ENCODE measurements around the gene TENM3.

The TENM3 gene

DNA sequence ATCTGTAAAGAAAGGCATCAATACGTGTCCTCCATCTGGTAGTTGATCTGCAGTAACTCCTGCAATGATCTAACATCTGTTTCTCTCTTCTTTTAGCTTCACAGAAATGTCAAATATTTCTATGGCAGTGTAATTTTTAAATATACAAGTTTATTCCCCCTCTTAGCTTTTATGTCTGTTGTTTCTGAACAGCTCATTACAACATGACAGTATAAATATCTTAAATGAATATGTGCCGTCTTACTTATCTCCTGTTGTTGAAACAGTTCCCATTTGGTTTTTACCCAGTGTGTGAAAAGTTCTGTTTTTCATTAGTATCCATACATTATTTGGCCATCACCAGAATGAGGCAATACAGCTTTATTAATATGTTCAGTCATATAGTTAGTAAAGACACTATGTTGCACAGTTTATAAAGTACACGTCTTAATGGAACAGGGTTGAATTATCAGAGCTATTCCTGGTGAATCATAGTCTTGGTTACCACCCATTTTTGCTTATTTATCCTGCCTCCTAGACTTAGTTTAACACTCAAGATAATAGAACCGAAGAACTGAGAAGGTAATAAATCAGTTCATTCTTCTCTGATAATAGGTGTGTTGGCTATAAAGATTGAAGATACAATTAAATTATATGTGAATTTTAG, 321.6 kb downstream of the TENM3 start:
- peaks cover 0 to 3% (median 0%) of the 10 kb centered on the region in 5 donors for H3K36me3 ChIP-seq (ENCODE audit: control insufficient read depth in 5 of 5, insufficient read depth in 5 of 5, low read length in 5 of 5)
- H3K9ac ChIP-seq (ENCODE audit: low read length in 5 of 5), result no peak overlapping the region
- no peak overlapping the region for H3K27ac ChIP-seq (ENCODE audit: low read depth, low read length)
- no peak overlapping the region for H3K4me3 ChIP-seq (ENCODE audit: low read depth in 1 of 5, low read length in 5 of 5)
- H3K4me1 ChIP-seq (ENCODE audit: control insufficient read depth in 5 of 5, insufficient read depth in 5 of 5, low read length in 5 of 5), result peaks cover 0 to 14% (median 5%) of the 10 kb centered on the region in 5 donors
- H3K27me3 ChIP-seq (ENCODE audit: control insufficient read depth in 5 of 5, insufficient read depth in 4 of 5, low read length in 5 of 5), result no peaks in the 10 kb centered on the region
- H3K9me3 ChIP-seq (ENCODE audit: control insufficient read depth in 5 of 5, low read length in 5 of 5), result no peaks in the 10 kb centered on the region

DNA sequence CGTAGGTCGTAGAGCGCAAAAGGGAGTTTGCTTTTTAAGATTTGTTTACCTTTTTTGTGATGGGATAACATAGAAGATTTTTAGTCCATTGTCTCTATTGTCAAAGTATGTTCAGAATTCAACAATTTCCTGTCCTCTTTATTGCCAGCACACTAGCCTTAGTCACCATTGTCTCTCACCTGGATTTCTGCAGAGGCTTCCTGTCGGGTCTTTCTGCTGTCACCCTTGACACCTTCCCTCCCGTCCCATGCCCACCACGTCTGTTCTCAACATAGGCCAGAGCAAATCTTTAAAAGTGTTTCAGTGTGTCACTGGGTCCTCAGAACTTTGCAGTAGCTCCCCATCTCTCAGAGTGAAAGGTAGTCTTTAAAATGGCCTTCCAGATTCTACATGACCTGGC, 323.9 kb downstream of the TENM3 start:
- H3K4me3 ChIP-seq (ENCODE audit: low read depth in 1 of 5, low read length in 5 of 5), result no peak overlapping the region
- no peaks in the 10 kb centered on the region for H3K27me3 ChIP-seq (ENCODE audit: control insufficient read depth in 5 of 5, insufficient read depth in 4 of 5, low read length in 5 of 5)
- peaks cover 0 to 3% (median 0%) of the 10 kb centered on the region in 5 donors for H3K36me3 ChIP-seq (ENCODE audit: control insufficient read depth in 5 of 5, insufficient read depth in 5 of 5, low read length in 5 of 5)
- no peaks in the 10 kb centered on the region for H3K9me3 ChIP-seq (ENCODE audit: control insufficient read depth in 5 of 5, low read length in 5 of 5)
- no peak overlapping the region for H3K27ac ChIP-seq (ENCODE audit: low read depth, low read length)
- H3K9ac ChIP-seq (ENCODE audit: low read length in 5 of 5), result no peak overlapping the region
- peaks cover 0 to 6% (median 0%) of the 10 kb centered on the region in 5 donors for H3K4me1 ChIP-seq (ENCODE audit: control insufficient read depth in 5 of 5, insufficient read depth in 5 of 5, low read length in 5 of 5)

DNA sequence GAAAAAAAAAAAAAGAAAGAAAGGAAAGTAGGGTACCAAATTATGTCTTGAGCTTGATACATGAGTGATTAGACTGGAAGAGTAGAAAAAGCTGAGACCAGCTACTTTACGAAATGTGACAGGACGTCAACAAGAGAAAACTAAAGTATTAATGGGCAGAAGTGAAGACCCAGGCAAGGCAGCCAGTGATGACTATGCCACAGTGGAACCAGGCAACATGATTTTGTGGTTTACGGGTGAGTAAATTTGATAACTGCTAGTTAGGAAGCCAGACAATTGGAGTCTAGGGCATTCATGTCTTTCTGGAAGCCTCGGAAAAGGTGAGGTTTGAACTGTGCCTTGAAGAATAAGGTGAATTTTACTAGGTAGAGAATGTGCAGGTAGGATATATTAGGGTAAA, 326.4 kb downstream of the TENM3 start:
- H3K9ac ChIP-seq (ENCODE audit: low read length in 5 of 5), result no peak overlapping the region
- peaks cover 0 to 6% (median 0%) of the 10 kb centered on the region in 5 donors for H3K4me1 ChIP-seq (ENCODE audit: control insufficient read depth in 5 of 5, insufficient read depth in 5 of 5, low read length in 5 of 5)
- no peaks in the 10 kb centered on the region for H3K36me3 ChIP-seq (ENCODE audit: control insufficient read depth in 5 of 5, insufficient read depth in 5 of 5, low read length in 5 of 5)
- H3K9me3 ChIP-seq (ENCODE audit: control insufficient read depth in 5 of 5, low read length in 5 of 5), result no peaks in the 10 kb centered on the region
- H3K4me3 ChIP-seq (ENCODE audit: low read depth in 1 of 5, low read length in 5 of 5), result no peak overlapping the region
- H3K27me3 ChIP-seq (ENCODE audit: control insufficient read depth in 5 of 5, insufficient read depth in 4 of 5, low read length in 5 of 5), result no peaks in the 10 kb centered on the region
- H3K27ac ChIP-seq (ENCODE audit: low read depth, low read length), result no peak overlapping the region

DNA sequence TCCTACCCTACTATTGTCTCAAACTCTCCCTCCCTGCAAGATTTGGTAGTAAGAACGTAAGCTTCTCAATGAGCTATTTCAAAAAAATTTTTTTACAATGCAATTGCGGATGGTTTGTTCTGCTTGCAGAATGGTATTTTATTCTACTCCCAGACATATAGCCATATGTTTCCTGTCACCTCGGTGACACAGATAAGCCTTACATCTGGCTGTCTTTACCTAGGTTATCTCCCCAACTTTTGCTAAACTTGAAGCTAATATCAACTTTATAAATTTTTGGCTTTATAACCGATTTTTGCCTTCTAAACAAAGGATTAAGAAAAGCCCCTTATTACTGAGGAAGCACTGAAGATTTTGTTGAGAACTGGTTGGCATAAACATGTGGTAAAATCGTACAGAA, 331.5 kb downstream of the TENM3 start:
- Histone ChIP-seq H3K27ac (ENCODE audit: low read depth, low read length) (no peak overlapping the region), H3K4me3 (ENCODE audit: low read depth in 1 of 5, low read length in 5 of 5) (no peak overlapping the region)

DNA sequence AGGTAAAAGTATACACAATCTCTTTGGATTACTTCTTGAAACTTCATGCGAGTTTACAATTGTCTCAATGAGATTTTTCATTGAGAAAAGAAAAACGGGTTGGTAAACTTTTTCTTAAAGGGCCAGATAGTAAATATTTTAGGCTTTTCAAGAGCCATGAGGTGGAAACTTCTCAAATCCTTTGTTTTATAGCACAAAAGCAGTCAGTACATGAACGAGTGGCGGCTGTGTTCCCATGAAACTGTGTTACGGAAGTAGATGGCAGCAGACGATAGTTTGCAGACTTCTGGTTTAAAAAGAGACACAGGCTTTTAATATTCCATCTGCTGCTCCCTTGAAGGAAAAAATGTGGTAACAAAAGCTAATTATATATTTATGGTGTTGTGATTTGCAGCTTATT, 332.0 kb downstream of the TENM3 start:
- no peak overlapping the region for H3K4me3 ChIP-seq (ENCODE audit: low read depth in 1 of 5, low read length in 5 of 5)
- H3K9ac ChIP-seq (ENCODE audit: low read length in 5 of 5), result no peak overlapping the region
- no peaks in the 10 kb centered on the region for H3K36me3 ChIP-seq (ENCODE audit: control insufficient read depth in 5 of 5, insufficient read depth in 5 of 5, low read length in 5 of 5)
- H3K9me3 ChIP-seq (ENCODE audit: control insufficient read depth in 5 of 5, low read length in 5 of 5), result no peaks in the 10 kb centered on the region
- H3K27me3 ChIP-seq (ENCODE audit: control insufficient read depth in 5 of 5, insufficient read depth in 4 of 5, low read length in 5 of 5), result no peaks in the 10 kb centered on the region
- H3K4me1 ChIP-seq (ENCODE audit: control insufficient read depth in 5 of 5, insufficient read depth in 5 of 5, low read length in 5 of 5), result no peaks in the 10 kb centered on the region
- no peak overlapping the region for H3K27ac ChIP-seq (ENCODE audit: low read depth, low read length)

More for the DNA sequence above, 331.5 kb downstream of the TENM3 start:
- Histone ChIP-seq H3K4me1 (ENCODE audit: control insufficient read depth in 5 of 5, insufficient read depth in 5 of 5, low read length in 5 of 5) (no peaks in the 10 kb centered on the region), H3K36me3 (ENCODE audit: control insufficient read depth in 5 of 5, insufficient read depth in 5 of 5, low read length in 5 of 5) (no peaks in the 10 kb centered on the region), H3K9ac (ENCODE audit: low read length in 5 of 5) (no peak overlapping the region), H3K9me3 (ENCODE audit: control insufficient read depth in 5 of 5, low read length in 5 of 5) (no peaks in the 10 kb centered on the region), H3K27me3 (ENCODE audit: control insufficient read depth in 5 of 5, insufficient read depth in 4 of 5, low read length in 5 of 5) (no peaks in the 10 kb centered on the region)

DNA sequence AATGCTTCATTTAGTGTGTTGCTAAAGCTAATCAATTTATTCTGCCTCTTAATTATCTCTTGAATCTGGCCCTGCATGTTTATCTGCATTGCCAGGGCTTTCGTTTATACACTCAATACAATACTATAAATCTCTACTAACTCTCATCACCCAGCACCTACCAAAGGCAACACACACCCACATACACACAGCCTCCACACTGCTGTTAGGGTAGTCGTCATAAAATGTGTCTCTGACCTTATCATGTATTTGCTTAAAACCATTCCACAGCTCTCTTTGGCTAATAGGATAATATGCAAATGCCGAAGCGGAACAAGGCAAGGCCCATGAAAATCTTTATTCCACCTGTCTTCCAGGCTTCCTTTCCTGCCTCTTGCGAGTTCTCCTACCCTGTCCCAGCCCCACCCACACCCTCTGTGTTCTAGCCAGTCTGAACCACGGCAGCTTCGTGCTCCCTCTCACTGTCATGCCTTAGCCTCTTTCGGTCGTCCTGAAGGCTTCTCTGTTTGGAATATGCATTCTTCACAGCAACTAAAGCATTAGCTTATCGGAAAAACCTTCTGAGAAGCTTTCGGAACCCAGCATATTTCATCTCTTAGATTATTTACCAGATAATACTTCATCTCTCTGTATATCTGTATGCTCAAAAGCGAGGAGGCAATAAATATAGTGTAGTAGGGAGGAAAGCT, 333.5 kb downstream of the TENM3 start:
- Histone ChIP-seq H3K27me3 (ENCODE audit: control insufficient read depth in 5 of 5, insufficient read depth in 4 of 5, low read length in 5 of 5) (no peaks in the 10 kb centered on the region), H3K4me3 (ENCODE audit: low read depth in 1 of 5, low read length in 5 of 5) (no peak overlapping the region), H3K36me3 (ENCODE audit: control insufficient read depth in 5 of 5, insufficient read depth in 5 of 5, low read length in 5 of 5) (no peaks in the 10 kb centered on the region), H3K27ac (ENCODE audit: low read depth, low read length) (no peak overlapping the region), H3K9ac (ENCODE audit: low read length in 5 of 5) (no peak overlapping the region), H3K9me3 (ENCODE audit: control insufficient read depth in 5 of 5, low read length in 5 of 5) (no peaks in the 10 kb centered on the region), H3K4me1 (ENCODE audit: control insufficient read depth in 5 of 5, insufficient read depth in 5 of 5, low read length in 5 of 5) (no peaks in the 10 kb centered on the region)

DNA sequence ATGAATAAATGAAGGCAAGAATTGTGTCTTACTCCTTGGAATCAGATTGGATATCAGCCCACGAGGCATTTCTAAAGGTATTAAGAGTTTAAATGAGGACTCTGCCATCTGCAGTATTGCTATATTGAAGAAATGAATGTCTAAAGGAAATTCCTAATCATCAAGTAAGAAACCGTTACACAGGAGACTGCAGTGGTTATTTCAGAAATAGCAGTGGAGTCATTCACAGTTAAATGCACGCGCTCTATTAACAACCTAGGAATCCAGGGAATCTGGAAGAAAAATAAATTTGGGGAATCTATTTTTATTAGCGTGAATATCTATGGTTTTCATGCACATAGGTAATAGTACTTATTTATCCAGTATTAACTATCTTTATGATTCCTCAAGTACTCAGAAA, 334.2 kb downstream of the TENM3 start:
- no peak overlapping the region for H3K9ac ChIP-seq (ENCODE audit: low read length in 5 of 5)
- H3K4me3 ChIP-seq (ENCODE audit: low read depth in 1 of 5, low read length in 5 of 5), result no peak overlapping the region
- no peak overlapping the region for H3K27ac ChIP-seq (ENCODE audit: low read depth, low read length)
- H3K9me3 ChIP-seq (ENCODE audit: control insufficient read depth in 5 of 5, low read length in 5 of 5), result no peaks in the 10 kb centered on the region
- no peaks in the 10 kb centered on the region for H3K27me3 ChIP-seq (ENCODE audit: control insufficient read depth in 5 of 5, insufficient read depth in 4 of 5, low read length in 5 of 5)
- H3K4me1 ChIP-seq (ENCODE audit: control insufficient read depth in 5 of 5, insufficient read depth in 5 of 5, low read length in 5 of 5), result no peaks in the 10 kb centered on the region
- no peaks in the 10 kb centered on the region for H3K36me3 ChIP-seq (ENCODE audit: control insufficient read depth in 5 of 5, insufficient read depth in 5 of 5, low read length in 5 of 5)

DNA sequence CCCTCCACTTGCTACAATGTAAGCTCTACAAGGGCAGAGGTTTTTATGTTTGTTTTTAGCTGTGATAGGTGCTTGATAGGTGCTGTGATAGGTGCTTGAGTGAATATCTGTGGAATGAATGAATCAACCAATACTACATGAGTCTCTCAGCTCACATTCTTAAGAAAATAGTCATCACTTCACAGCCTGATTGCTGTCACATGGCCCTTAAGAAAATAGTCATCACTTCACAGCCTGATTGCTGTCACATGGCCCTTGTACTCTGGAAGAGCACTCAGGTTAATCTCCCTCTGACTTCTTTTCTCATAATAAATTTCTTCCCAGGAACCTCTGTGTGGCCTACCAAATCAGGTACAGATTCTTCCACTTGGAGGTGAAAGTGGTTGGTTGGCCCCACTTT, 335.2 kb downstream of the TENM3 start:
- no peaks in the 10 kb centered on the region for H3K9me3 ChIP-seq (ENCODE audit: control insufficient read depth in 5 of 5, low read length in 5 of 5)
- H3K4me1 ChIP-seq (ENCODE audit: control insufficient read depth in 5 of 5, insufficient read depth in 5 of 5, low read length in 5 of 5), result no peaks in the 10 kb centered on the region
- H3K27ac ChIP-seq (ENCODE audit: low read depth, low read length), result no peak overlapping the region
- no peak overlapping the region for H3K4me3 ChIP-seq (ENCODE audit: low read depth in 1 of 5, low read length in 5 of 5)
- H3K9ac ChIP-seq (ENCODE audit: low read length in 5 of 5), result no peak overlapping the region
- no peaks in the 10 kb centered on the region for H3K36me3 ChIP-seq (ENCODE audit: control insufficient read depth in 5 of 5, insufficient read depth in 5 of 5, low read length in 5 of 5)
- no peaks in the 10 kb centered on the region for H3K27me3 ChIP-seq (ENCODE audit: control insufficient read depth in 5 of 5, insufficient read depth in 4 of 5, low read length in 5 of 5)

DNA sequence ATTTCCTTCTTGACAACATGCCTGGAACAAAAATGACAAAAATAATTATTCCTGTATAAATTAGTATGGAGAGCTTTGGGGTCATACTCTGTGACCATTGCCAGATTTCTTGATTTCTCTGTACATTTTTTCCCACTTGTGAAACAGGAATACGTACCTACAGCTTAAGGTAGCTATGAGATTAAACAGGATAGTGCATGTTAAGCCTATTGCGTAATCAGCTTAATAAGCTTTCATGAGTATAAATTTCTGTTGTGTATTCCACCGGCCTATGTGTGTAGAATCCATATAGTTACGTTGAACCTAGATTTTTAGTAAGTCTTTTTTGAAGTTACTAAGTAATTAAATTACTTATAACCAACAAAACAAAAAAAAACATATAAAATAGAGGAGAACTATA, 339.0 kb downstream of the TENM3 start:
- no peak overlapping the region for H3K4me3 ChIP-seq (ENCODE audit: low read depth in 1 of 5, low read length in 5 of 5)

DNA sequence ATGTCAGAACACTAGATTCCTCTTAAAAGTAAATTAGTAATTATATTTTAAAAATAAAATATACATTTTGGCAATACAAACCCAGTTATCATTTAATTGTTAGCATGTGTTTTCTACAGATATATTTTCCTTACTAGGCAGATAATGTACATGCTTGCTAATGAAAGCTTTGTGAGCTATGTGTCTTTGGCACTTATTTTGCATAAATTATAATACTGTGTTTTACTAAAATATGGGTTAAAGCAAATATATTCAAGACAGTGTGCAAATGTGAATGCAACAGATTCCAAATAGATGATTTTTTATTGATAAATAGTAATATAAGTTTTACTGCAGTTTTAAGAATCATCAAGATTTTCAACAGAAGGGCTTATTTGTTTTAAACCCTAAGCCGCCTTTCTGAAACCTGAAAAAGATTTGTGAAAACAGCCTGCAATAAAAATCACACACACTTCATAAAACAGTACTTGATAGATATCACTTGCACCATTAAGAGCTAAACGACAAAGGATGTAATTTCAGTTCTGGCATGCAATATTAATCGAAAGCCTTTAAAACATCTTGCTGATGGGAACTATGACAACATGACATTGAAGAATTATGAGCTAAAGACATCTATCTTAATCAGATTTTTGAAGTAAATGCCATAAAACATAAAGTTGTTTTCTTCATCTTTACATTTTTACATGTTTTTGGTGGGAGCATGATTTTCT, 340.7 kb downstream of the TENM3 start:
- no peak overlapping the region for H3K4me3 ChIP-seq (ENCODE audit: low read depth in 1 of 5, low read length in 5 of 5)
- no peaks in the 10 kb centered on the region for H3K36me3 ChIP-seq (ENCODE audit: control insufficient read depth in 5 of 5, insufficient read depth in 5 of 5, low read length in 5 of 5)
- no peak overlapping the region for H3K27ac ChIP-seq (ENCODE audit: low read depth, low read length)
- no peaks in the 10 kb centered on the region for H3K27me3 ChIP-seq (ENCODE audit: control insufficient read depth in 5 of 5, insufficient read depth in 4 of 5, low read length in 5 of 5)
- peaks cover 0 to 5% (median 2%) of the 10 kb centered on the region in 5 donors for H3K9me3 ChIP-seq (ENCODE audit: control insufficient read depth in 5 of 5, low read length in 5 of 5)
- H3K9ac ChIP-seq (ENCODE audit: low read length in 5 of 5), result no peak overlapping the region
- no peaks in the 10 kb centered on the region for H3K4me1 ChIP-seq (ENCODE audit: control insufficient read depth in 5 of 5, insufficient read depth in 5 of 5, low read length in 5 of 5)

More for the DNA sequence above, 339.0 kb downstream of the TENM3 start:
- Histone ChIP-seq H3K9ac (ENCODE audit: low read length in 5 of 5) (no peak overlapping the region), H3K27me3 (ENCODE audit: control insufficient read depth in 5 of 5, insufficient read depth in 4 of 5, low read length in 5 of 5) (no peaks in the 10 kb centered on the region), H3K36me3 (ENCODE audit: control insufficient read depth in 5 of 5, insufficient read depth in 5 of 5, low read length in 5 of 5) (no peaks in the 10 kb centered on the region), H3K9me3 (ENCODE audit: control insufficient read depth in 5 of 5, low read length in 5 of 5) (peaks cover 0 to 2% (median 0%) of the 10 kb centered on the region in 5 donors), H3K27ac (ENCODE audit: low read depth, low read length) (no peak overlapping the region), H3K4me1 (ENCODE audit: control insufficient read depth in 5 of 5, insufficient read depth in 5 of 5, low read length in 5 of 5) (no peaks in the 10 kb centered on the region)
